ENCODE results near the gene HELZ. TPM values are rescaled to one million over a fixed set of nuclear protein-coding genes. Genes with fewer than 3 reads are reported as not detected.

The HELZ gene
- total and polyA plus RNA-seq, 2 of the 8 experiments (the other 6 are each of a cell fraction or from before 2014, with no cell fraction given), result 10.0 to 48.7 TPM

- TF ChIP-seq ATF3 (IDR thresholded peaks at IDR 0.05; ENCODE audit: insufficient read depth, low read depth, low read length) (no peak), CHD7 (IDR thresholded peaks at IDR 0.05; ENCODE audit: insufficient replicate concordance, low read length) (no peak), NRF1 (IDR thresholded peaks at IDR 0.05; ENCODE audit: low read depth, low read length) (no peak), EP300 (IDR thresholded peaks at IDR 0.05; ENCODE audit: borderline replicate concordance in 1 of 2, low read depth in 2 of 2, low read length in 2 of 2) (no peak)
Measured at GRCh38 chr17:67132366-67132765, 112.6 kb downstream of the HELZ start (continued).
